ENCODE results near the gene GOLGA8J. TPM values are rescaled to one million over a fixed set of nuclear protein-coding genes. Genes with fewer than 3 reads are reported as not detected.

Gene GOLGA8J
- total RNA-seq, 1 experiment from 2014 or later = not detected

DNA sequence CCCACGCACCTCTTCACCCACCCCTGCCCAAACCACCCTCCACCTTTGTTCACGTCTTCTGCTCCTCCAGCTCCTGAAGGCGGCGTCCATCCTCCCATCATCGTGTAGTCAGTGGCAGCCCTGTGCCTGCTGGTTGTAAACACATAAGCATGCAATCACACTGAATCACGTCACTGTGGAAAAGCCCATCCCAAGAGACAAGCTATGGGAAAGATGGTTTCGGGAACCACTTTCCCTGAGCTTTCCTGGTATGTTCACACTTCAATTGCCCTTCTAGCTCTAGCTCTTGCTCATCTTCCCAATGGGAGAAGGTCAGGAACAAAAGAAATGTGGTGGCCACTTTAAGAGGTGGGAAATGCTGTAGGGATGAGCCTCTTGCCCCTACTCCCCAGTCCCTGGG, 14.4 kb upstream of the GOLGA8J start:
- H3K27me3 ChIP-seq (ENCODE audit: insufficient read depth, low read length) = no peaks in the 10 kb centered on the region
- ChIA-PET RAD21 (ENCODE audit: low non-redundant PET in 1 of 2, low total read pairs in 2 of 2, uncharacterized antibody in 2 of 2, unreplicated experiment in 2 of 2) (no interaction called here), POLR2A (no interaction called here), CTCF (no interaction called here)
- intact Hi-C loops (cut with micrococcal nuclease) = no loop called here
- H3K79me2 ChIP-seq (ENCODE audit: insufficient read depth, low read length) = no peaks in the 10 kb centered on the region
- BruUV-seq (replicated peaks) = no TSS peak
- H2AFZ ChIP-seq (ENCODE audit: low read depth, low read length, poor library complexity, severe bottlenecking) = no peak overlapping the region
- TF ChIP-seq, protein P1, sequence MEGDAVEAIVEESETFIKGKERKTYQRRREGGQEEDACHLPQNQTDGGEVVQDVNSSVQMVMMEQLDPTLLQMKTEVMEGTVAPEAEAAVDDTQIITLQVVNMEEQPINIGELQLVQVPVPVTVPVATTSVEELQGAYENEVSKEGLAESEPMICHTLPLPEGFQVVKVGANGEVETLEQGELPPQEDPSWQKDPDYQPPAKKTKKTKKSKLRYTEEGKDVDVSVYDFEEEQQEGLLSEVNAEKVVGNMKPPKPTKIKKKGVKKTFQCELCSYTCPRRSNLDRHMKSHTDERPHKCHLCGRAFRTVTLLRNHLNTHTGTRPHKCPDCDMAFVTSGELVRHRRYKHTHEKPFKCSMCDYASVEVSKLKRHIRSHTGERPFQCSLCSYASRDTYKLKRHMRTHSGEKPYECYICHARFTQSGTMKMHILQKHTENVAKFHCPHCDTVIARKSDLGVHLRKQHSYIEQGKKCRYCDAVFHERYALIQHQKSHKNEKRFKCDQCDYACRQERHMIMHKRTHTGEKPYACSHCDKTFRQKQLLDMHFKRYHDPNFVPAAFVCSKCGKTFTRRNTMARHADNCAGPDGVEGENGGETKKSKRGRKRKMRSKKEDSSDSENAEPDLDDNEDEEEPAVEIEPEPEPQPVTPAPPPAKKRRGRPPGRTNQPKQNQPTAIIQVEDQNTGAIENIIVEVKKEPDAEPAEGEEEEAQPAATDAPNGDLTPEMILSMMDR (IDR thresholded peaks at IDR 0.05 in 2 of 3, conservative IDR thresholded peaks at IDR 0.05 in 1 of 3; ENCODE audit: borderline replicate concordance in 1 of 3, insufficient read depth in 1 of 3, low read depth in 2 of 3, low read length in 2 of 3) = no peak
- TF ChIP-seq CEBPB (IDR thresholded peaks at IDR 0.05; ENCODE audit: low read depth) (no peak), EGR1 (IDR thresholded peaks at IDR 0.05; ENCODE audit: low read depth) (no peak), EZH2 (IDR thresholded peaks at IDR 0.05) (no peak), RAD21 (IDR thresholded peaks at IDR 0.05; ENCODE audit: low read depth) (no peak), YY1 (IDR thresholded peaks at IDR 0.05; ENCODE audit: extremely low read depth, insufficient replicate concordance, low read depth, low read length) (no peak), ZFX (IDR thresholded peaks at IDR 0.05) (no peak), CBX3 (IDR thresholded peaks at IDR 0.05; ENCODE audit: low read depth) (no peak), ZNF274 (IDR thresholded peaks at IDR 0.05; ENCODE audit: low read depth, low read length) (no peak), SIN3A (IDR thresholded peaks at IDR 0.05; ENCODE audit: low read depth) (no peak), POLR2A (IDR thresholded peaks at IDR 0.05; ENCODE audit: borderline replicate concordance, extremely low read depth, insufficient read depth, insufficient read length) (no peak)
- TF ChIP-seq, protein P2, sequence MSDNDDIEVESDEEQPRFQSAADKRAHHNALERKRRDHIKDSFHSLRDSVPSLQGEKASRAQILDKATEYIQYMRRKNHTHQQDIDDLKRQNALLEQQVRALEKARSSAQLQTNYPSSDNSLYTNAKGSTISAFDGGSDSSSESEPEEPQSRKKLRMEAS (IDR thresholded peaks at IDR 0.05) = no peak
- TF ChIP-seq, protein P3, sequence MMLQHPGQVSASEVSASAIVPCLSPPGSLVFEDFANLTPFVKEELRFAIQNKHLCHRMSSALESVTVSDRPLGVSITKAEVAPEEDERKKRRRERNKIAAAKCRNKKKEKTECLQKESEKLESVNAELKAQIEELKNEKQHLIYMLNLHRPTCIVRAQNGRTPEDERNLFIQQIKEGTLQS (IDR thresholded peaks at IDR 0.05) = no peak
- H4K20me1 ChIP-seq (ENCODE audit: insufficient read depth) = no peaks in the 10 kb centered on the region
- no peak overlapping the region for H3K27ac ChIP-seq (ENCODE audit: low read depth, low read length)
- H3K4me3 ChIP-seq (replicated peaks in 1 of 2; ENCODE audit: low read depth in 1 of 2, low read length in 2 of 2) = no peak overlapping the region
- H3K36me3 ChIP-seq (ENCODE audit: control insufficient read depth in 1 of 2, insufficient read depth in 2 of 2, low read length in 2 of 2) = no peaks in the 10 kb centered on the region
- ATAC-seq (no peak), DNase-seq (ENCODE audit: low read depth, low spot score) (no peak)
- H3K9me3 ChIP-seq (ENCODE audit: control insufficient read depth in 1 of 2, insufficient read depth in 1 of 2, low read depth in 1 of 2, low read length in 2 of 2) = no peaks in the 10 kb centered on the region
- no peak overlapping the region for H3K9ac ChIP-seq (ENCODE audit: low read length)
- H3K9me2 ChIP-seq (ENCODE audit: insufficient read depth) = no peaks in the 10 kb centered on the region
- H3K4me1 ChIP-seq (ENCODE audit: control insufficient read depth in 1 of 2, insufficient read depth in 2 of 2, low read length in 2 of 2) = no peaks in the 10 kb centered on the region
- no peak overlapping the region for H3K4me2 ChIP-seq (ENCODE audit: low read length)

All from HCT116 (cell line).